ENCODE data around the gene DCST2. TPM values are rescaled to one million over a fixed set of nuclear protein-coding genes. Genes with fewer than 3 reads are reported as not detected.

The DCST2 gene
- total RNA-seq, 2 donors from 2014 or later: 0.33 to 1.8 TPM

DNA sequence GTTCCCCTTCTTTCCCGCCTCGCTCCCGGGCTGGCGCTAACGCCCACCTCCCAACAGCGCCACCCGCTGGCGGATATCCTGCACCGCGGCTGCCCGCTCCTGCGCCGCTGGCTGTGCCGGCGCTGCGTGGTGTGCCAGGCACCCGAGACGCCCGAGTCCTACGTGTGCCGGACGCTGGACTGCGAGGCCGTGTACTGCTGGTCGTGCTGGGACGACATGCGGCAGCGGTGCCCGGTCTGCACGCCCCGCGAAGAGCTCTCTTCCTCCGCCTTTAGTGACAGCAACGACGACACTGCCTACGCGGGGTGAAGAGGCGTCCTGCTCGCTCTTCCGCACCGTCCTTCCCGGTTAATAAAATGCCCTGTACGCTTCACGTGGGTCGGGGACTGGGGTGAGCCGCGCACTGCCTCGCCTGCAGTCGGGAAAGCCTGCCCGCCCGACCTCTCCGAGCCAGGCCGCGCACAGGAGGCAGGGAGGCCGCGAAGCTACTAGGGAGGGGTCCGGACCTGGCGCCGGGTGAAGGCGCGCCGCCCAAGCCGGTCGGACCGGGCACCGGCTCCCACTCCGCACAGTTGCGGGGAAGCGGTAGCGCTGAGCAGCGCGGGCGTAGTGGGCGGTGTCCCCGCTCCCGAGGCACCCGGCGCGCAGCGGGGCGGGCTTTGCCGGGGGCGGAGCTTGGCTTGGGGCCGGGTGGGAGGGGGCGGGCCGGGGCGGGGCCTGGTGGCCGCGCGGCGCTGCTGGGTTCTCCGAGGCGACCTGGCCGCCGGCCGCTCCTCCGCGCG is 17.2 kb upstream of the DCST2 start, which contains the start of gene ADAM15:
TSS of gene ADAM15 (plus strand) at position 757 of the 782 bp plus-strand sequence. CDS start 71 bp downstream, outside the sequence.
- Histone ChIP-seq H3K4me1 (peaks cover 31% of the 10 kb centered on the region), H3K36me3 (replicated peaks in 1 of 2; ENCODE audit: insufficient read depth in 1 of 2, low read depth in 2 of 2) (no peaks in the 10 kb centered on the region), H3K27me3 (no peaks in the 10 kb centered on the region), H3K27ac (peak within 1 kb of the TSS; percentile 74 to 93 (median 86)), H3K4me3 (peak within 1 kb of the TSS; percentile 44 to 47), H3K9me3 (no peaks in the 10 kb centered on the region)
- 0% methylated on average over 12 to 59 of the region's 99 CpGs for whole genome bisulfite sequencing, 2 donors
- TF ChIP-seq POLR2A (IDR thresholded peaks at IDR 0.05): peak; percentile 6 to 59 (median 40)
- TF ChIP-seq, protein P1, sequence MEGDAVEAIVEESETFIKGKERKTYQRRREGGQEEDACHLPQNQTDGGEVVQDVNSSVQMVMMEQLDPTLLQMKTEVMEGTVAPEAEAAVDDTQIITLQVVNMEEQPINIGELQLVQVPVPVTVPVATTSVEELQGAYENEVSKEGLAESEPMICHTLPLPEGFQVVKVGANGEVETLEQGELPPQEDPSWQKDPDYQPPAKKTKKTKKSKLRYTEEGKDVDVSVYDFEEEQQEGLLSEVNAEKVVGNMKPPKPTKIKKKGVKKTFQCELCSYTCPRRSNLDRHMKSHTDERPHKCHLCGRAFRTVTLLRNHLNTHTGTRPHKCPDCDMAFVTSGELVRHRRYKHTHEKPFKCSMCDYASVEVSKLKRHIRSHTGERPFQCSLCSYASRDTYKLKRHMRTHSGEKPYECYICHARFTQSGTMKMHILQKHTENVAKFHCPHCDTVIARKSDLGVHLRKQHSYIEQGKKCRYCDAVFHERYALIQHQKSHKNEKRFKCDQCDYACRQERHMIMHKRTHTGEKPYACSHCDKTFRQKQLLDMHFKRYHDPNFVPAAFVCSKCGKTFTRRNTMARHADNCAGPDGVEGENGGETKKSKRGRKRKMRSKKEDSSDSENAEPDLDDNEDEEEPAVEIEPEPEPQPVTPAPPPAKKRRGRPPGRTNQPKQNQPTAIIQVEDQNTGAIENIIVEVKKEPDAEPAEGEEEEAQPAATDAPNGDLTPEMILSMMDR (IDR thresholded peaks at IDR 0.05): peak; percentile 81 to 93 (median 90)
- DNase-seq (peak; percentile 83 to 86 (median 84)), ATAC-seq (peak; percentile 87)
- intact Hi-C loops (cut with DNase I): no loop called here

- Histone ChIP-seq H3K27ac (peak overlapping the region; percentile 74 to 93 (median 86)), H3K36me3 (replicated peaks in 1 of 2; ENCODE audit: insufficient read depth in 1 of 2, low read depth in 2 of 2) (no peaks in the 10 kb centered on the region), H3K9me3 (no peaks in the 10 kb centered on the region), H3K4me1 (peaks cover 32% of the 10 kb centered on the region), H3K4me3 (peak overlapping the region in 1 of 2 donors; percentile 45), H3K27me3 (no peaks in the 10 kb centered on the region)
- DNase-seq (no peak), ATAC-seq (no peak)
- WGBS, 2 donors: 13 to 16% methylated on average over 10 of the region's 10 CpGs
- TF ChIP-seq POLR2A (IDR thresholded peaks at IDR 0.05): no peak
- TF ChIP-seq, protein P1 (IDR thresholded peaks at IDR 0.05): no peak
- intact Hi-C loops (cut with DNase I): no loop called here
Measured at GRCh38 chr1:155049651-155050559, 16.3 kb upstream of the DCST2 start.

- ATAC-seq (no peak), DNase-seq (no peak)
- Histone ChIP-seq H3K36me3 (replicated peaks in 1 of 2; ENCODE audit: insufficient read depth in 1 of 2, low read depth in 2 of 2) (no peaks in the 10 kb centered on the region), H3K4me1 (peaks cover 37% of the 10 kb centered on the region), H3K27ac (no peak overlapping the region), H3K4me3 (no peak overlapping the region), H3K9me3 (no peaks in the 10 kb centered on the region), H3K27me3 (no peaks in the 10 kb centered on the region)
- TF ChIP-seq, protein P1 (IDR thresholded peaks at IDR 0.05): no peak
- TF ChIP-seq POLR2A (IDR thresholded peaks at IDR 0.05): no peak
- WGBS, 2 donors: 78 to 87% methylated on average over 7 to 8 of the region's 8 CpGs
- intact Hi-C loops (cut with DNase I): no loop called here
Measured at GRCh38 chr1:155048449-155049334, 15.1 kb upstream of the DCST2 start.

- intact Hi-C loops (cut with DNase I): no loop called here
- H3K4me1 ChIP-seq: peaks cover 12% of the 10 kb centered on the region
- peak overlapping the region; percentile 49 to 77 (median 70) for H3K27ac ChIP-seq
- no peaks in the 10 kb centered on the region for H3K9me3 ChIP-seq
- peak; percentile 99 for ATAC-seq
- H3K4me3 ChIP-seq: no peak overlapping the region
- H3K36me3 ChIP-seq (replicated peaks in 1 of 2; ENCODE audit: insufficient read depth in 1 of 2, low read depth in 2 of 2): no peaks in the 10 kb centered on the region
- no peaks in the 10 kb centered on the region for H3K27me3 ChIP-seq
- no peak for TF ChIP-seq POLR2A (IDR thresholded peaks at IDR 0.05)
- TF ChIP-seq, protein P1 (IDR thresholded peaks at IDR 0.05): peak; percentile 73 to 97 (median 91)
- DNase-seq: peak; percentile 91 to 96 (median 95)
- WGBS, 2 donors: 45 to 47% methylated on average over 7 of the region's 7 CpGs
Measured at GRCh38 chr1:155044812-155045657, 11.5 kb upstream of the DCST2 start.

Data from body of pancreas (tissue), 4 donors.